GM21737 (cell line): ENCODE data around the gene NPM1.
"Not testable (repeated sequence)": the region's sequence is repeated elsewhere in the genome, so short reads cannot be mapped to it uniquely, and the experiment has no call there.

Experiments
- ATAC-seq: cut with Tn5 transposase; IDR thresholded peaks from one replicate; pipeline ENCODE4 v1.9.1; 2021; ENCODE audit warnings: mild to moderate bottlenecking, moderate library complexity; ENCODE audit not compliant: unreplicated experiment

Gene NPM1

GRCh38 chr5:171410181-171410580 lies 22.5 kb downstream of the NPM1 start:
- ATAC-seq: no peak

- ATAC-seq: no peak
These were observed 24.5 kb downstream of the NPM1 start for GRCh38 chr5:171412186-171412585.

GRCh38 chr5:171413153-171413910 lies 25.7 kb downstream of the NPM1 start:
- no peak for ATAC-seq

GRCh38 chr5:171413993-171414392 lies 26.3 kb downstream of the NPM1 start:
- ATAC-seq: not testable (repeated sequence)

- no peak for ATAC-seq
These were observed 27.6 kb downstream of the NPM1 start for GRCh38 chr5:171415115-171415730.

- ATAC-seq: no peak
These were observed 28.8 kb downstream of the NPM1 start for GRCh38 chr5:171416160-171417049.

GRCh38 chr5:171418316-171418981 lies 30.8 kb downstream of the NPM1 start:
- peak; percentile 66 for ATAC-seq

- no peak for ATAC-seq
These were observed 31.5 kb downstream of the NPM1 start, which contains the start of gene FGF18 for GRCh38 chr5:171418982-171419687. FGF18 (plus strand) TSS chr5:171419647; CDS start chr5:171420200, 553 bp downstream.

GRCh38 chr5:171419688-171420430 lies 32.2 kb downstream of the NPM1 start:
- no peak for ATAC-seq

- ATAC-seq: no peak
These were observed 33.0 kb downstream of the NPM1 start for GRCh38 chr5:171420431-171421241.

- no peak for ATAC-seq
These were observed 33.9 kb downstream of the NPM1 start for GRCh38 chr5:171421331-171422262.

- ATAC-seq: no peak
These were observed 34.8 kb downstream of the NPM1 start for GRCh38 chr5:171422495-171422894.

GRCh38 chr5:171422902-171423663 lies 35.4 kb downstream of the NPM1 start:
- no peak for ATAC-seq

- no peak for ATAC-seq
These were observed 37.1 kb downstream of the NPM1 start for GRCh38 chr5:171424726-171425125.

- no peak for ATAC-seq
These were observed 38.1 kb downstream of the NPM1 start for GRCh38 chr5:171425596-171426244.

GRCh38 chr5:171426266-171426665 lies 38.6 kb downstream of the NPM1 start:
- no peak for ATAC-seq
